GM23338 (cell line): ENCODE data around the gene NYAP2. TPM values are rescaled to one million over a fixed set of nuclear protein-coding genes. Genes with fewer than 3 reads are reported as not detected.

ENCODE experiments used
- ATAC-seq: fragments of 200-7000 bp; cut with Tn5 transposase; 3 replicates; pipeline ENCODE4 v1.9.1; 2020
- DNase-seq: peaks from one replicate; pipeline ENCODE4 v3.0.0-alpha.2; 2015; ENCODE audit warnings: low spot score
- H2AFZ ChIP-seq: fragments of 200-600 bp; sonication (generic); 2 replicates; pipeline ENCODE4 v1.8.0; 2016; ENCODE audit warnings: antibody characterized with exemption, mild to moderate bottlenecking, moderate library complexity
- H3F3A ChIP-seq: fragments of 200-600 bp; sonication (generic); replicated peaks from 2 replicates; pipeline ENCODE4 v1.8.0; 2017; ENCODE audit warnings: antibody characterized with exemption, mixed run types, low read depth
- H3K27ac ChIP-seq: fragments of 200-600 bp; sonication (generic); 2 replicates; pipeline ENCODE4 v1.6.1; 2016; ENCODE audit warnings: low read depth
- H3K27me3 ChIP-seq: fragments of 200-600 bp; sonication (generic); 2 replicates; pipeline ENCODE4 v1.8.0; 2016; ENCODE audit warnings: mild to moderate bottlenecking, mixed run types, moderate library complexity; ENCODE audit not compliant: insufficient read depth
- H3K36me3 ChIP-seq: fragments of 200-600 bp; sonication (generic); 2 replicates; pipeline ENCODE4 v1.8.0; 2016; ENCODE audit warnings: mild to moderate bottlenecking; ENCODE audit not compliant: insufficient read depth
- H3K4me1 ChIP-seq: fragments of 200-600 bp; sonication (generic); 2 replicates; pipeline ENCODE4 v1.8.0; 2016; ENCODE audit warnings: mild to moderate bottlenecking, moderate library complexity; ENCODE audit not compliant: insufficient read depth
- H3K4me2 ChIP-seq: fragments of 200-600 bp; sonication (generic); 2 replicates; pipeline ENCODE4 v1.7.1; 2017; ENCODE audit warnings: mixed run types
- H3K4me3 ChIP-seq: fragments of 200-600 bp; sonication (generic); 2 replicates; pipeline ENCODE4 v1.6.1; 2016; ENCODE audit warnings: mixed run types
- H3K79me2 ChIP-seq: fragments of 200-600 bp; sonication (generic); replicated peaks from 2 replicates; pipeline ENCODE4 v1.8.0; 2017; ENCODE audit warnings: mild to moderate bottlenecking; ENCODE audit not compliant: insufficient read depth
- H3K9me2 ChIP-seq: fragments of 200-600 bp; sonication (generic); 2 replicates; pipeline ENCODE4 v1.8.0; 2017; ENCODE audit not compliant: insufficient read depth
- H4K20me1 ChIP-seq: fragments of 200-600 bp; sonication (generic); replicated peaks from 2 replicates; pipeline ENCODE4 v1.8.0; 2017; ENCODE audit warnings: mild to moderate bottlenecking; ENCODE audit not compliant: insufficient read depth
- H3K27ac Mint-ChIP-seq: 2 replicates; pipeline ENCODE4 v1.8.0; 2020; ENCODE audit warnings: inconsistent platforms, mild to moderate bottlenecking, moderate library complexity, mixed read lengths
- H3K27me3 Mint-ChIP-seq: 3 replicates; pipeline ENCODE4 v1.8.0; 2022; ENCODE audit warnings: low read depth, mild to moderate bottlenecking, moderate library complexity, mixed read lengths, inconsistent platforms; ENCODE audit not compliant: insufficient read depth, poor library complexity
- H3K36me3 Mint-ChIP-seq: 3 replicates; pipeline ENCODE4 v1.8.0; 2021; ENCODE audit warnings: low read depth, mild to moderate bottlenecking, inconsistent platforms, moderate library complexity, mixed read lengths
- H3K4me1 Mint-ChIP-seq: 3 replicates; pipeline ENCODE4 v1.8.0; 2020; ENCODE audit warnings: mild to moderate bottlenecking, inconsistent platforms, mixed read lengths
- H3K4me3 Mint-ChIP-seq: 3 replicates; pipeline ENCODE4 v1.8.0; 2021; ENCODE audit warnings: moderate library complexity, mild to moderate bottlenecking, inconsistent platforms, mixed read lengths
- H3K9me3 Mint-ChIP-seq: 3 replicates; pipeline ENCODE4 v1.8.0; 2020; ENCODE audit warnings: moderate library complexity, mild to moderate bottlenecking, inconsistent platforms, mixed read lengths
- CREB1 ChIP-seq: fragments of 250-450 bp; sonication (Bioruptor Pico); IDR thresholded peaks from 2 replicates; pipeline ENCODE4 v1.5.0; 2020; ENCODE audit warnings: low read depth, mild to moderate bottlenecking, moderate library complexity
- EZH2 ChIP-seq: fragments of 200-600 bp; sonication (generic); IDR thresholded peaks from one replicate; pipeline ENCODE4 v1.8.0; 2017; ENCODE audit warnings: antibody characterized with exemption, mild to moderate bottlenecking, low read depth; ENCODE audit not compliant: unreplicated experiment
- EZH2phosphoT487 ChIP-seq: fragments of 200-600 bp; sonication (generic); IDR thresholded peaks from one replicate; pipeline ENCODE4 v1.8.1; 2018; ENCODE audit warnings: antibody characterized with exemption; ENCODE audit not compliant: unreplicated experiment
- JUNB ChIP-seq: IDR thresholded peaks from one replicate; pipeline ENCODE4 v1.6.1; 2016; ENCODE audit warnings: antibody characterized with exemption; ENCODE audit not compliant: unreplicated experiment
- NANOG ChIP-seq: IDR thresholded peaks from 2 replicates; pipeline ENCODE4 v1.6.1; 2016; ENCODE audit warnings: antibody characterized with exemption, borderline replicate concordance
- POLR2AphosphoS5 ChIP-seq: IDR thresholded peaks from 2 replicates; pipeline ENCODE4 v1.6.1; 2016; ENCODE audit warnings: antibody characterized with exemption, low read depth
- STAT1 ChIP-seq: IDR thresholded peaks from one replicate; pipeline ENCODE4 v1.6.1; 2016; ENCODE audit warnings: antibody characterized with exemption; ENCODE audit not compliant: unreplicated experiment
- ZNF114 ChIP-seq: fragments of 250-450 bp; sonication (Bioruptor Pico); IDR thresholded peaks from 2 replicates; pipeline ENCODE4 v1.5.0; 2020; ENCODE audit warnings: mild to moderate bottlenecking, moderate library complexity
- ZNF331 ChIP-seq: fragments of 250-450 bp; sonication (Bioruptor Pico); IDR thresholded peaks from 2 replicates; pipeline ENCODE4 v1.5.0; 2020; ENCODE audit warnings: low read depth, mild to moderate bottlenecking, moderate library complexity
- polyA plus RNA-seq: library from polyadenylated mRNA; unstranded; fragments of >200 nt; fragmentation: Nextera tagmentation; extraction: Ambion mirVana; gene quantifications from 2 replicates; pipeline ENCODE4 v1.2.1, GENCODE V29; 2016
- total RNA-seq: library from RNA; depleted of rRNA; stranded (reverse); fragments of >200 nt; shearing (Covaris generic); gene quantifications from 2 replicates; pipeline ENCODE4 v1.2.3, GENCODE V29; 2014
- TF ChIP-seq, protein P1 (sequence below): IDR thresholded peaks from one replicate; pipeline ENCODE4 v1.6.1; 2018; ENCODE audit warnings: antibody characterized with exemption; ENCODE audit not compliant: unreplicated experiment
- TF ChIP-seq, protein P2 (sequence below): IDR thresholded peaks from 2 replicates; pipeline ENCODE4 v1.6.1; 2016; ENCODE audit warnings: antibody characterized with exemption
- TF ChIP-seq, protein P3 (sequence below), 2 experiments: fragments of 200-600 bp in 1 of 2; sonication (generic) in 1 of 2; conservative IDR thresholded peaks; 2 replicates each; pipeline versions ENCODE4 v1.5.1 to v1.6.1; 2016 to 2017; ENCODE audit warnings: antibody characterized with exemption in 2 of 2, low read depth in 2 of 2, mild to moderate bottlenecking in 2 of 2, moderate library complexity in 1 of 2

NYAP2 gene
- total and polyA plus RNA-seq, 2 experiments from 2014 or later = not detected

DNA sequence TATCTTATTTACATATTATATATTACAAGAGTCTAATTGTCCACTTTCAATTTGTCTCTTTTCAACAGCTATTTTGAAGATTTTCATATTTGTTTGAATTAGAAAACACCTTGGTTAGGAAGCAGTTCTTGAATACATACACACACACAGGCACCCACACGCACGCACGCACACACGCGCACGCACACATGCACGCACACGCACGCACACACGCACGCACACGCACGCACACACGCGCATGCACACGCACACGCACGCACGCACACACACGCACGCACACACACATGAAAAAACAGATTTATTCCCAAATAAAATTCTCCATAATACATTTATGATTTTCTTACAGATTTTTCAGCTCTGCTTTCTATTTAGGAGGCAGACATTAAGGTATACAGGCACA lies 220.7 kb downstream of the NYAP2 start:
- Histone ChIP-seq H3K9me2 (0 out of 2 replicates have a peak, but pooled peaks cover 6% of the 10 kb centered on the region), H3K4me2 (no peak overlapping the region), H3K27ac (no peak overlapping the region), H3K4me1 (no peaks in the 10 kb centered on the region; the same call in 1 of the 2 replicates), H3K36me3 (no peaks in the 10 kb centered on the region), H2AFZ (no peak overlapping the region), H3K4me3 (no peak overlapping the region), H3F3A (no peaks in the 10 kb centered on the region), H3K27me3 (no peaks in the 10 kb centered on the region), H4K20me1 (no peaks in the 10 kb centered on the region), H3K79me2 (no peaks in the 10 kb centered on the region)
- ATAC-seq (no peak), DNase-seq (no peak)
- Mint-ChIP-seq H3K9me3 (no peaks in the 10 kb centered on the region), H3K4me3 (no peak overlapping the region), H3K4me1 (no peaks in the 10 kb centered on the region; the same call in 2 of the 3 replicates), H3K27me3 (peaks cover 4% of the 10 kb centered on the region), H3K27ac (no peak overlapping the region), H3K36me3 (no peaks in the 10 kb centered on the region)
- TF ChIP-seq NANOG = no peak
- TF ChIP-seq EZH2phosphoT487 = no peak
- TF ChIP-seq EZH2 = no peak
- TF ChIP-seq, protein P1, sequence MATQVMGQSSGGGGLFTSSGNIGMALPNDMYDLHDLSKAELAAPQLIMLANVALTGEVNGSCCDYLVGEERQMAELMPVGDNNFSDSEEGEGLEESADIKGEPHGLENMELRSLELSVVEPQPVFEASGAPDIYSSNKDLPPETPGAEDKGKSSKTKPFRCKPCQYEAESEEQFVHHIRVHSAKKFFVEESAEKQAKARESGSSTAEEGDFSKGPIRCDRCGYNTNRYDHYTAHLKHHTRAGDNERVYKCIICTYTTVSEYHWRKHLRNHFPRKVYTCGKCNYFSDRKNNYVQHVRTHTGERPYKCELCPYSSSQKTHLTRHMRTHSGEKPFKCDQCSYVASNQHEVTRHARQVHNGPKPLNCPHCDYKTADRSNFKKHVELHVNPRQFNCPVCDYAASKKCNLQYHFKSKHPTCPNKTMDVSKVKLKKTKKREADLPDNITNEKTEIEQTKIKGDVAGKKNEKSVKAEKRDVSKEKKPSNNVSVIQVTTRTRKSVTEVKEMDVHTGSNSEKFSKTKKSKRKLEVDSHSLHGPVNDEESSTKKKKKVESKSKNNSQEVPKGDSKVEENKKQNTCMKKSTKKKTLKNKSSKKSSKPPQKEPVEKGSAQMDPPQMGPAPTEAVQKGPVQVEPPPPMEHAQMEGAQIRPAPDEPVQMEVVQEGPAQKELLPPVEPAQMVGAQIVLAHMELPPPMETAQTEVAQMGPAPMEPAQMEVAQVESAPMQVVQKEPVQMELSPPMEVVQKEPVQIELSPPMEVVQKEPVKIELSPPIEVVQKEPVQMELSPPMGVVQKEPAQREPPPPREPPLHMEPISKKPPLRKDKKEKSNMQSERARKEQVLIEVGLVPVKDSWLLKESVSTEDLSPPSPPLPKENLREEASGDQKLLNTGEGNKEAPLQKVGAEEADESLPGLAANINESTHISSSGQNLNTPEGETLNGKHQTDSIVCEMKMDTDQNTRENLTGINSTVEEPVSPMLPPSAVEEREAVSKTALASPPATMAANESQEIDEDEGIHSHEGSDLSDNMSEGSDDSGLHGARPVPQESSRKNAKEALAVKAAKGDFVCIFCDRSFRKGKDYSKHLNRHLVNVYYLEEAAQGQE = no peak
- no peak for TF ChIP-seq CREB1
- TF ChIP-seq, protein P2, sequence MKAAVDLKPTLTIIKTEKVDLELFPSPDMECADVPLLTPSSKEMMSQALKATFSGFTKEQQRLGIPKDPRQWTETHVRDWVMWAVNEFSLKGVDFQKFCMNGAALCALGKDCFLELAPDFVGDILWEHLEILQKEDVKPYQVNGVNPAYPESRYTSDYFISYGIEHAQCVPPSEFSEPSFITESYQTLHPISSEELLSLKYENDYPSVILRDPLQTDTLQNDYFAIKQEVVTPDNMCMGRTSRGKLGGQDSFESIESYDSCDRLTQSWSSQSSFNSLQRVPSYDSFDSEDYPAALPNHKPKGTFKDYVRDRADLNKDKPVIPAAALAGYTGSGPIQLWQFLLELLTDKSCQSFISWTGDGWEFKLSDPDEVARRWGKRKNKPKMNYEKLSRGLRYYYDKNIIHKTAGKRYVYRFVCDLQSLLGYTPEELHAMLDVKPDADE = no peak
- no peak for TF ChIP-seq JUNB
- TF ChIP-seq ZNF331 (CRISPR knock-in tag) = no peak
- TF ChIP-seq ZNF114 (CRISPR knock-in tag) = no peak
- TF ChIP-seq POLR2AphosphoS5 = no peak
- TF ChIP-seq, protein P3, sequence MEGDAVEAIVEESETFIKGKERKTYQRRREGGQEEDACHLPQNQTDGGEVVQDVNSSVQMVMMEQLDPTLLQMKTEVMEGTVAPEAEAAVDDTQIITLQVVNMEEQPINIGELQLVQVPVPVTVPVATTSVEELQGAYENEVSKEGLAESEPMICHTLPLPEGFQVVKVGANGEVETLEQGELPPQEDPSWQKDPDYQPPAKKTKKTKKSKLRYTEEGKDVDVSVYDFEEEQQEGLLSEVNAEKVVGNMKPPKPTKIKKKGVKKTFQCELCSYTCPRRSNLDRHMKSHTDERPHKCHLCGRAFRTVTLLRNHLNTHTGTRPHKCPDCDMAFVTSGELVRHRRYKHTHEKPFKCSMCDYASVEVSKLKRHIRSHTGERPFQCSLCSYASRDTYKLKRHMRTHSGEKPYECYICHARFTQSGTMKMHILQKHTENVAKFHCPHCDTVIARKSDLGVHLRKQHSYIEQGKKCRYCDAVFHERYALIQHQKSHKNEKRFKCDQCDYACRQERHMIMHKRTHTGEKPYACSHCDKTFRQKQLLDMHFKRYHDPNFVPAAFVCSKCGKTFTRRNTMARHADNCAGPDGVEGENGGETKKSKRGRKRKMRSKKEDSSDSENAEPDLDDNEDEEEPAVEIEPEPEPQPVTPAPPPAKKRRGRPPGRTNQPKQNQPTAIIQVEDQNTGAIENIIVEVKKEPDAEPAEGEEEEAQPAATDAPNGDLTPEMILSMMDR (conservative IDR thresholded peaks at IDR 0.05; ENCODE audit: low read depth in 2 of 2) = no peak
- no peak for TF ChIP-seq STAT1
